ENCODE measurements around the gene FBRS.
A peak's percentile ranks its signal among the peaks of the same experiment; 100 is the strongest.

Gene FBRS

DNA sequence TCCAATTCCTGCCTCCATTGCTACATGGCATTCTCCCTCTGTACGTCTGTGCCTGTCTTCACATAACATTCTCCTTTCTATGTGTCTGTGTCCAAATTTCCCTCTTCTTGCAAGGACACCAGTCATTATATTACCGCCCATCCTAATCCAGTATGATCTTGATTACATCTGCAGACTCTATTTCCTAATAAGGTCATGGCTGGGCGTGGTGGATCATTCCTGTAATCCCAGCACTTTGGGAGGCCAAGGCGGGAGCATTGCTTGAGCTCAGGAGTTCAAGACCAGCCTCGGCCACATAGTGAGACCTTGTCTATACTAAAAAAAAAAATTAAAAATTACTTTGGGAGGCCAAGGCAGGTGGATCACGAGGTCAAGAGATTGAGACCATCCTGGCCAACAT is 12.5 kb upstream of the FBRS start:
- Histone ChIP-seq H3K36me3 (ENCODE audit: control insufficient read depth, insufficient read depth, low read length) (no peaks in the 10 kb centered on the region), H3K9ac (ENCODE audit: low read length) (no peak overlapping the region), H3K27ac (ENCODE audit: low read depth, low read length) (no peak overlapping the region), H3K27me3 (ENCODE audit: control insufficient read depth, insufficient read depth, low read length) (peaks cover 8% of the 10 kb centered on the region; the same call in 1 of the 2 replicates), H3K9me3 (ENCODE audit: control insufficient read depth, insufficient read depth, low read depth, low read length) (no peaks in the 10 kb centered on the region), H3K4me1 (ENCODE audit: control insufficient read depth, insufficient read depth, low read length) (no peaks in the 10 kb centered on the region), H3K4me3 (ENCODE audit: low read depth, low read length) (no peak overlapping the region)

DNA sequence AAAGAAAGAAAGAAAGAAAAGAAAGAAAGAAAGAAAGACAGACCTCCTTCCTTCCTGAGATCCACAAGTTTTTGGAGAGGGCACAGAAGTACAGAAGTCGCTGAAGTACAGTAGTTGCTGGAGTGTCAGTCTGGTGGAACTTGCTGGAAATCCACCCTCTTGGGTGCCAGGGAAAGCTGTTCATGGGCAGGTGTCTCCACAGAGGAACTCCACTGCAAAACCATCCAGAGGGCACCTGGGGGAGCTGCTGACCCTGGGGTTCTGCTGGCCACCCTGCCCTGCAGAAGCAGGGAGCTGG is 11.0 kb upstream of the FBRS start:
- Histone ChIP-seq H3K36me3 (ENCODE audit: control insufficient read depth, insufficient read depth, low read length) (no peaks in the 10 kb centered on the region), H3K4me1 (ENCODE audit: control insufficient read depth, insufficient read depth, low read length) (peaks cover 4% of the 10 kb centered on the region; the same call in 1 of the 2 replicates), H3K9ac (ENCODE audit: low read length) (no peak overlapping the region), H3K4me3 (ENCODE audit: low read depth, low read length) (no peak overlapping the region), H3K27ac (ENCODE audit: low read depth, low read length) (no peak overlapping the region), H3K9me3 (ENCODE audit: control insufficient read depth, insufficient read depth, low read depth, low read length) (no peaks in the 10 kb centered on the region), H3K27me3 (ENCODE audit: control insufficient read depth, insufficient read depth, low read length) (peaks cover 15% of the 10 kb centered on the region)

DNA sequence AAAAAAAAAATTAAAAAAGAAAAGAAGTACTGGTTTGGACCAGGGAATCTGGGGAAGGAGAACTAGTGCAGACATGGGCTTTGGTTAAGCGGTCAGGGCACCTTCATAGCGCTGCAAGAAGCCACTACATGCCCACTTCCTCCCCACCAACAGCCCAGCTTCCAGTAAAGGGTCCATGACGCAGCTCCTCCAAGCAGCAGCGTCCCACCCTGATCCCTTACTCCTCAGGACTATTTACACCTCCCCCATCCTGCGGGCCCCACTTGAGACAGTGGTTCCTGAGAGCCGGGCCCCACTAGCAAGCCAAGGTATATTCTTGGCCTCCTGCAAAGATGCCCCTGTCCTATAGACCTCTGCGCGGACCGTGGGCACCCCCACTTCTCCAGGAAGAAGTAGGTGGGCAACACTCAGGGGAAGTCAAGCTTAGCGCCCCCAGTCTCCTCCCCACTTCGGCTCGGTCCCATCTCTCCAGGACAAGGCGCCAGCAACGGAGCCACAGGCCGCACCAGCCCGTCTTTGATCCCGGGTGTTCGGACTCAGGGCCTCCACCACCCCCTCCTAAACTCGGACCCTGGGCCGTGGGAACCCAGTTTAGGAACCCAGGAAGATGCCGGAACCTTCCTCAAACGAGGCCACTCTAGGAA is 8.4 kb upstream of the FBRS start:
- Histone ChIP-seq H3K4me3 (ENCODE audit: low read depth, low read length) (peak overlapping the region; percentile 47), H3K9ac (ENCODE audit: low read length) (peak overlapping the region; percentile 28), H3K27ac (ENCODE audit: low read depth, low read length) (peak overlapping the region; percentile 54), H3K27me3 (ENCODE audit: control insufficient read depth, insufficient read depth, low read length) (peaks cover 15% of the 10 kb centered on the region), H3K36me3 (ENCODE audit: control insufficient read depth, insufficient read depth, low read length) (peaks cover 5% of the 10 kb centered on the region; the same call in 1 of the 2 replicates), H3K9me3 (ENCODE audit: control insufficient read depth, insufficient read depth, low read depth, low read length) (no peaks in the 10 kb centered on the region), H3K4me1 (ENCODE audit: control insufficient read depth, insufficient read depth, low read length) (peaks cover 4% of the 10 kb centered on the region; the same call in 1 of the 2 replicates)

DNA sequence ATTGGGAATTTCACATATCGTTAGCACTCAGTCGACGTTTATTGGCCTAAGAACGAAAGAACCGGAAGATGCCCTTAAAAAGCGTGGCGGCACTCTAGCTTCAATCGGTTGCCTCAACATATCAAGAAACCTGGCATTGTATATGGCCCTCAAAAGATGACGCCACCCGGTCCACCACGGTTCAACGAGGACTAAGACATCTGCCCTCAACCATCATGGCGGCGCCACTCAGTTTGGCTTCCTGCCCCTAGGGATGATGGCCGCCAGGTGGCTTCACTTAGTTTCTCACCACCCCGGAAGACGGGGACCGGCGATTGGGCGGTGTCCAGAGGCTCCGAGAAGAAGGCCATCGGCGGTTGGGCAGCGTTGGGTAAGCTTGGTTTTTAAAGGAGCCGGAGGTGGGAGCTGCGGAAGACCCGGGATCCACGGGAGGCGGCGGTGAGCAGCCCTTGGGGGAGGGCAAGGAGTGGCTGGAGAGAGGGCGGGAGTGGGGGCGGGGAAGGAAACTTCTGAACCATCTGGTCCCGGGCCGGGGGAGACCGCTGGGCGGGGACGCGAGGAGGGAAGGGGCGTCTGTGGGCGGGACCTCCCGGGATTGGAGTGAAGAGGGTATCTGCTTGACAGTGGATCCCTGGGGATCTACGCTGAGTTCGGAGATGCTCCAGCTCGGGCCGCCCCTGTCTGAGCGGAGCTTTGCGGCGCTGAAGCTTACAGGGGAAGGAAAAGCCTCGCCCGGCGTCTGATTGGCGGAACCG is 7.7 kb upstream of the FBRS start, which contains the start of gene PRR14:
PRR14 (plus strand) TSS at position 592 of the 755 bp plus-strand sequence. CDS start 686 bp downstream, outside the sequence.
- H3K27me3 ChIP-seq (ENCODE audit: control insufficient read depth, insufficient read depth, low read length), result peaks cover 14% of the 10 kb centered on the region
- peak within 1 kb of the TSS; percentile 54 for H3K27ac ChIP-seq (ENCODE audit: low read depth, low read length)
- H3K36me3 ChIP-seq (ENCODE audit: control insufficient read depth, insufficient read depth, low read length), result peaks cover 12% of the 10 kb centered on the region
- H3K9me3 ChIP-seq (ENCODE audit: control insufficient read depth, insufficient read depth, low read depth, low read length), result no peaks in the 10 kb centered on the region
- peaks cover 4% of the 10 kb centered on the region; the same call in 1 of the 2 replicates for H3K4me1 ChIP-seq (ENCODE audit: control insufficient read depth, insufficient read depth, low read length)
- H3K9ac ChIP-seq (ENCODE audit: low read length), result peak within 1 kb of the TSS; percentile 63
- H3K4me3 ChIP-seq (ENCODE audit: low read depth, low read length), result peak within 1 kb of the TSS; percentile 71

DNA sequence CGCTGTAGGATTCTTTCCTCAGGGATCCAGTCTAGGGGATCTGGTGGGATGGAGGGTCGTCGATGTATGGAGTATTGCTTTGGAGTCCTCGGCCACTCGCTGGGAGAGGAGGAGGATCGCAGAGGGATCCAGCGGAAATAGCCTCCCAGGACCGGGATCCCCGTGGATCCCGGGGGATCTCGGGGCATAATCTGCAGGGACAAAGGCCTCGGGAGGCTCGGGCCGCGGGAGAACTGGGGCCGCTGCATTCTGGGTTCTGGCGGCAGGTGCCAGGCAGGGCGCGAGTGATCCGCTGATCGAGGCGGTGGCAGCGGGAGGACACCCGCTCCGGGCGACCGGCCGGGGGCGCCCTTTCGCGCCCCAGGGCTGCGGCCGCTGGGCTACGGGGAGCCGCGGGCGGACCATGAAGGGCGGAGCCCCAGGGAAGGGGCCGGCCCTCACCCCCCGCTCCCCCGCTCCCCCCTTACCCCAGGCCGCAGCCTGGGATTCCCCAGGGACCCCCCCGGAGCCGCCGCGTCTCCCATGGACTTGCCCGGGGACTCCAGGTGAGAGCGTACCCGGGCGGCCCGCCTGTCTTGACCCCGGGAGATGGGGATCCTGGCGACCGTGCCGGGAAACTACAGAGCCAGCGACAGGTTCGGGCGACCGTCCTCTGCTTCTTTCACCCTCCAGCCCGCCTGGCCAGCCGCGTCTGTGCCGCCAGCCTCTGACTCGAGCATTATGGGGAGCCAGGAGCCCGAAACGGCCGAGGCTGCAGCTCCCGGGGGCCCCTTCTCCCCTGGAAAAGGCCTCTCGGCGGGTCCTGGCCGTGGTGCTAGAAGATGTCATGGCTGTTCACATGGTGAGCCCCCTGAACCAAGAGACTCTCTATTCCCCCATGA is 6.9 kb upstream of the FBRS start:
- peak overlapping the region; percentile 63 for H3K9ac ChIP-seq (ENCODE audit: low read length)
- H3K9me3 ChIP-seq (ENCODE audit: control insufficient read depth, insufficient read depth, low read depth, low read length), result no peaks in the 10 kb centered on the region
- H3K4me3 ChIP-seq (ENCODE audit: low read depth, low read length), result peak overlapping the region; percentile 71
- H3K36me3 ChIP-seq (ENCODE audit: control insufficient read depth, insufficient read depth, low read length), result peaks cover 17% of the 10 kb centered on the region
- H3K27me3 ChIP-seq (ENCODE audit: control insufficient read depth, insufficient read depth, low read length), result peaks cover 12% of the 10 kb centered on the region
- peak overlapping the region; percentile 6; the same call in 1 of the 2 replicates for H3K27ac ChIP-seq (ENCODE audit: low read depth, low read length)
- peaks cover 4% of the 10 kb centered on the region; the same call in 1 of the 2 replicates for H3K4me1 ChIP-seq (ENCODE audit: control insufficient read depth, insufficient read depth, low read length)

DNA sequence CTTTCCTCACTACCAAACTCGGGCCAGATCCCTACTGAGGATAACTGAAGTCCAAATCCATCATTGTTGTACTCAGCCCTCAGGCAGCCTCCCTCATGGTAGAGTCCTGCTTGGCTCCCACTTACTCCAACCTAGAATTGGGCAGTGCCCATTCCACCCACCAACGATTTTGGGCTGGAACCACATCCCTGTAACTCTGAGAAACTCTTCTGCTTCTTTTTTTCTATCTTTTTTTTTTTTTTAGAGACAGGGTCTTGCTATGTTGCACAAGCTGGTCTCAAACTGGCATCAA is 6.3 kb upstream of the FBRS start:
- H3K4me3 ChIP-seq (ENCODE audit: low read depth, low read length), result peak overlapping the region; percentile 71
- H3K9ac ChIP-seq (ENCODE audit: low read length), result peak overlapping the region; percentile 45
- H3K27ac ChIP-seq (ENCODE audit: low read depth, low read length), result no peak overlapping the region
- peaks cover 4% of the 10 kb centered on the region; the same call in 1 of the 2 replicates for H3K4me1 ChIP-seq (ENCODE audit: control insufficient read depth, insufficient read depth, low read length)
- H3K27me3 ChIP-seq (ENCODE audit: control insufficient read depth, insufficient read depth, low read length), result peaks cover 12% of the 10 kb centered on the region
- H3K9me3 ChIP-seq (ENCODE audit: control insufficient read depth, insufficient read depth, low read depth, low read length), result no peaks in the 10 kb centered on the region
- H3K36me3 ChIP-seq (ENCODE audit: control insufficient read depth, insufficient read depth, low read length), result peaks cover 17% of the 10 kb centered on the region

DNA sequence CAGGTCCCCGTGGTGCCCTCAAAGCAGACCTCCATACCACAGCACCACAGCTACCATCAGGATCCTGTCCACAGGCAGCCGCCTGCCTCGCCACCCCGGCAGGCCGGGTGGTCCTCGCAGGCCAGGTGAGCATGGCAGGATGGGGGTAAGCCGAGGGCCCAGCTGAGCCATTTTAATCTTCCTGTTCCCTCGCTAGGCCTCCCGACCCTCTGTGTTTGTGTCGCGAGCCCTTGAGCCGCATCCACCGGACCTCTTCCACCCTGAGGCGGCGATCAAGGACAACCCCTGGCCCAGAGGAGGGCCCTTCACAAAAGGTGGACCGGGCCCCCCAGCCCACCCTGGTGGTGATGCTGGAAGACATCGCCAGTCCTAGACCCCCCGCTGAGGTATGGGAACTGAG is 5.5 kb upstream of the FBRS start:
- Histone ChIP-seq H3K4me1 (ENCODE audit: control insufficient read depth, insufficient read depth, low read length) (peaks cover 9% of the 10 kb centered on the region; the same call in 1 of the 2 replicates), H3K9ac (ENCODE audit: low read length) (no peak overlapping the region), H3K9me3 (ENCODE audit: control insufficient read depth, insufficient read depth, low read depth, low read length) (no peaks in the 10 kb centered on the region), H3K27me3 (ENCODE audit: control insufficient read depth, insufficient read depth, low read length) (peaks cover 12% of the 10 kb centered on the region), H3K4me3 (ENCODE audit: low read depth, low read length) (no peak overlapping the region), H3K36me3 (ENCODE audit: control insufficient read depth, insufficient read depth, low read length) (peaks cover 17% of the 10 kb centered on the region), H3K27ac (ENCODE audit: low read depth, low read length) (no peak overlapping the region)

DNA sequence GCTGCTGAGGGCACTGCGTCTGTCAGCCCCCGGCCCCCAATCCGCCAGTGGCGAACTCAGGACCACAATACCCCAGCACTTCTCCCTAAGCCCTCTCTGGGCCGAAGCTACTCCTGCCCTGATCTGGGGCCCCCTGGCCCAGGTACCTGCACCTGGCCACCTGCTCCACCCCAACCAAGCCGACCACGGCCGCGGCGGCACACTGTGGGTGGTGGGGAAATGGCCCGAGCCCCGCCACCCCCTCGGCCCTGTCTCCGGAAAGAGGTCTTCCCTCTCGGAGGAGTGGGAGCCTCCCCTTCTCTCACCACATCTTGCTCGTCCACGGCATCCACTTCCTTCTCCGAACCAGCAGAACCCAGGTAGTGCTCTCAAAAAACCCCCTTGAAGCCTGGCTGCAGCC is 3.4 kb upstream of the FBRS start:
- no peak overlapping the region for H3K9ac ChIP-seq (ENCODE audit: low read length)
- H3K36me3 ChIP-seq (ENCODE audit: control insufficient read depth, insufficient read depth, low read length), result peaks cover 17% of the 10 kb centered on the region
- no peak overlapping the region for H3K27ac ChIP-seq (ENCODE audit: low read depth, low read length)
- peaks cover 9% of the 10 kb centered on the region; the same call in 1 of the 2 replicates for H3K4me1 ChIP-seq (ENCODE audit: control insufficient read depth, insufficient read depth, low read length)
- no peak overlapping the region for H3K4me3 ChIP-seq (ENCODE audit: low read depth, low read length)
- H3K9me3 ChIP-seq (ENCODE audit: control insufficient read depth, insufficient read depth, low read depth, low read length), result no peaks in the 10 kb centered on the region
- peaks cover 15% of the 10 kb centered on the region for H3K27me3 ChIP-seq (ENCODE audit: control insufficient read depth, insufficient read depth, low read length)

DNA sequence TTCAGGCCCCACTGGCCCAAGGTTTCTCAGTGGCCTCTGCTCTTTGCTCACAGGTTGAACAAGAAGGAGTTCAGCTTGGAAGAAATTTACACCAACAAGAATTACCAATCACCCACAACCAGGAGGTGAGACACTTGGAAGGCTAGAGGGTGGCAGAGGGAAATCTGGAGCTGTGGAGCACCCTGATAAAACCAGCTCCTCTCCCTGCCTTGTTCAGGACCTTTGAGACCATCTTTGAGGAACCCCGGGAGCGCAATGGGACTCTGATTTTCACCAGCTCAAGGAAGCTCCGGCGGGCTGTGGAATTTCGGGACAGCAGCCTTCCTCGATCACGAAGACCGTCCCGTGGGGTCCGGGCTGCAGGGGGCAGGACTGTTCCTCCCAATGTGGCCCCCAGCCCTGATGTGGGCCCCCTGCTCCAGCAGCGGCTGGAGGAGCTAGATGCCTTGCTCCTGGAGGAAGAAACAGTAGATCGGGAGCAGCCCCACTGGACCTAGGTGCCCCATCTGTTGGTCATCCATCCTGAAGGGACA is 2.4 kb upstream of the FBRS start:
- peaks cover 9% of the 10 kb centered on the region; the same call in 1 of the 2 replicates for H3K4me1 ChIP-seq (ENCODE audit: control insufficient read depth, insufficient read depth, low read length)

DNA sequence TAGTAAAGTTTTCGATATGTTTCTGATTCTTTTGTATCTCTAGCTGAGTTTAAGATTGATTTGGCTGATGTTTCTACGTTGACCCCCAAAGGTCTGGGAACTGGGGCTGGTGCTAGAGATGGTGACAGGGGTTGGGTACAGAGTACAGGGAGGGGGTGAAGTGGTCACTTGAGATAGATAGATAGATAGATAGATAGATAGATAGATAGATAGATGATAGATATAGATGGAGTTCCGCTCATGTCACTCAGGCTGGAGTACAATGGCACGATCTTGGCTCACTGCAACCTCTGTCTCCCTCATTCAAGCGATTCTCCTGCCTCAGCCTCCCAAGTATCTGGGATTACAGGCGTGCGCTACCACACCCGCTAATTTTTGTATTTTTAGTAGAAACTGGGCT is 1.8 kb upstream of the FBRS start:
- Histone ChIP-seq H3K4me1 (ENCODE audit: control insufficient read depth, insufficient read depth, low read length) (peaks cover 9% of the 10 kb centered on the region; the same call in 1 of the 2 replicates), H3K9ac (ENCODE audit: low read length) (no peak overlapping the region), H3K36me3 (ENCODE audit: control insufficient read depth, insufficient read depth, low read length) (peaks cover 22% of the 10 kb centered on the region), H3K27me3 (ENCODE audit: control insufficient read depth, insufficient read depth, low read length) (peaks cover 30% of the 10 kb centered on the region), H3K27ac (ENCODE audit: low read depth, low read length) (no peak overlapping the region), H3K9me3 (ENCODE audit: control insufficient read depth, insufficient read depth, low read depth, low read length) (no peaks in the 10 kb centered on the region), H3K4me3 (ENCODE audit: low read depth, low read length) (no peak overlapping the region)

More for the DNA sequence above, 2.4 kb upstream of the FBRS start:
- Histone ChIP-seq H3K27me3 (ENCODE audit: control insufficient read depth, insufficient read depth, low read length) (peaks cover 25% of the 10 kb centered on the region), H3K36me3 (ENCODE audit: control insufficient read depth, insufficient read depth, low read length) (peaks cover 17% of the 10 kb centered on the region), H3K27ac (ENCODE audit: low read depth, low read length) (no peak overlapping the region), H3K9me3 (ENCODE audit: control insufficient read depth, insufficient read depth, low read depth, low read length) (no peaks in the 10 kb centered on the region), H3K4me3 (ENCODE audit: low read depth, low read length) (no peak overlapping the region), H3K9ac (ENCODE audit: low read length) (no peak overlapping the region)

Measured in HUES6 (cell line).